Muscle layer of duodenum (tissue), 2 donors: Measurements from ENCODE around the gene MBOAT2.
"Not testable (repeated sequence)": the region's sequence is repeated elsewhere in the genome, so short reads cannot be mapped to it uniquely, and the experiment has no call there.

ENCODE experiments used
- H3K27ac ChIP-seq: one replicate; pipeline ENCODE4 v1.7.0; 2013; ENCODE audit warnings: mild to moderate bottlenecking, low read length
- H3K27me3 ChIP-seq: one replicate; pipeline ENCODE4 v1.7.0; 2013; ENCODE audit warnings: low read depth, mild to moderate bottlenecking, control low read depth, low read length
- H3K36me3 ChIP-seq, 2 donors: one replicate each; pipeline ENCODE4 v1.7.0; 2013; ENCODE audit warnings: low read length in 2 of 2, control low read depth in 1 of 2, mild to moderate bottlenecking in 1 of 2; ENCODE audit not compliant: insufficient read depth in 2 of 2, control insufficient read depth in 1 of 2
- H3K4me1 ChIP-seq, 2 donors: one replicate each; pipeline ENCODE4 v1.7.0; 2013; ENCODE audit warnings: low read length in 2 of 2, mild to moderate bottlenecking in 2 of 2, control low read depth in 1 of 2, moderate library complexity in 1 of 2; ENCODE audit not compliant: insufficient read depth in 2 of 2, control insufficient read depth in 1 of 2
- H3K4me3 ChIP-seq, 2 donors: one replicate each; pipeline ENCODE4 v1.7.0; 2013; ENCODE audit warnings: low read length in 2 of 2, low read depth in 1 of 2, mild to moderate bottlenecking in 1 of 2
- H3K9me3 ChIP-seq, 2 donors: one replicate each; pipeline ENCODE4 v1.7.0; 2013; ENCODE audit warnings: low read length in 2 of 2, control low read depth in 1 of 2, mild to moderate bottlenecking in 1 of 2; ENCODE audit not compliant: control insufficient read depth in 1 of 2
- donor health status: healthy.

The MBOAT2 gene

GRCh38 chr2:8922431-8922830 lies 81.1 kb downstream of the MBOAT2 start:
- Histone ChIP-seq H3K4me3 (no peak overlapping the region), H3K9me3 (no peaks in the 10 kb centered on the region), H3K27me3 (no peaks in the 10 kb centered on the region), H3K27ac (no peak overlapping the region), H3K4me1 (no peaks in the 10 kb centered on the region), H3K36me3 (peaks cover 0 to 1% of the 10 kb centered on the region in 2 donors)

GRCh38 chr2:8918412-8918811 lies 85.1 kb downstream of the MBOAT2 start:
- no peak overlapping the region for H3K4me3 ChIP-seq
- H3K27ac ChIP-seq = no peak overlapping the region
- H3K9me3 ChIP-seq = no peaks in the 10 kb centered on the region
- no peaks in the 10 kb centered on the region for H3K4me1 ChIP-seq
- H3K27me3 ChIP-seq = no peaks in the 10 kb centered on the region
- no peaks in the 10 kb centered on the region for H3K36me3 ChIP-seq

GRCh38 chr2:8915941-8916340 lies 87.5 kb downstream of the MBOAT2 start:
- Histone ChIP-seq H3K36me3 (no peaks in the 10 kb centered on the region), H3K27ac (no peak overlapping the region), H3K9me3 (peaks cover 0 to 1% of the 10 kb centered on the region in 2 donors), H3K4me1 (no peaks in the 10 kb centered on the region), H3K4me3 (no peak overlapping the region), H3K27me3 (no peaks in the 10 kb centered on the region)

DNA sequence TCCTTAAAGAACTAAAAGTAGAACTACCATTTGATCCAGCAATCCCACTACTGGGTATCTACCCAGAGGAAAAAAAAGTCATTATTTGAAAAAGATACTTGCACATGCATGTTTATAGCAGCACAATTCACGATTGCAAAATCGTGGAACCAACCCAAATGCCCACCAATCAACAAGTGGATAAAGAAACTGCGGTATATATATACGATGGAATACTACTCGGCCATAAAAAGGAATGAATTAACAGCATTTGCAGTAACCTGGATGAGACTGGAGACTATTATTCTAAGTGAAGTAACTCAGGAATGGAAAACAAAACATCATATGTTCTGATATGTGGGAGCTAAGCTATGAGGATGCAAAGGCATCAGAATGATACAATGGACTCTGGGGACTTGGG lies 89.7 kb downstream of the MBOAT2 start:
- H3K4me1 ChIP-seq, H3K36me3 ChIP-seq, H3K4me3 ChIP-seq, H3K9me3 ChIP-seq, H3K27ac ChIP-seq, H3K27me3 ChIP-seq: not testable (repeated sequence)

GRCh38 chr2:8907764-8908288 lies 95.7 kb downstream of the MBOAT2 start:
- peaks cover 3 to 9% of the 10 kb centered on the region in 2 donors for H3K36me3 ChIP-seq
- H3K9me3 ChIP-seq = peaks cover 4% of the 10 kb centered on the region in 2 donors
- no peak overlapping the region for H3K4me3 ChIP-seq
- no peak overlapping the region for H3K27ac ChIP-seq
- no peaks in the 10 kb centered on the region for H3K4me1 ChIP-seq
- H3K27me3 ChIP-seq = no peaks in the 10 kb centered on the region

- not testable (repeated sequence) for H3K27ac ChIP-seq, H3K9me3 ChIP-seq, H3K4me3 ChIP-seq, H3K27me3 ChIP-seq, H3K4me1 ChIP-seq
- H3K36me3 ChIP-seq = peaks cover 3 to 20% of the 10 kb centered on the region in 2 donors
These were observed 99.6 kb downstream of the MBOAT2 start for GRCh38 chr2:8903924-8904323.

DNA sequence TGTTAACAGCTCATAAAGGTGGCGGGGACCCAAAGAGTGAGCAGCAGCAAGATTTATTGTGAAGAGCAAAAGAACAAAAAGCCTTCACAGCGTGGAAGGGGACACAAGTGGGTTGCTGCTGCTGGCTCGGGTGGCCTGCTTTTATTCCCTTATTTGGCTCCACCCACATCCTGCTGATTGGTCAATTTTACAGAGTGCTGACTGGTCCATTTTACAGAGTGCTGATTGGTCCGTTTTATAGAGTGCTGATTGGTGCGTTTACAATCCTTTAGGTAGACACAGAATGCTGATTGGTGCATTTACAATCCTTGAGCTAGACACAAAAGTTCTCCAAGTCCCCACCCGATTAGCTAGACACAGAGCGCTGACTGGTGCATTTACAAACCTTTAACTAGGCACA lies 100.7 kb downstream of the MBOAT2 start:
- not testable (repeated sequence) for H3K9me3 ChIP-seq, H3K4me3 ChIP-seq, H3K27ac ChIP-seq, H3K4me1 ChIP-seq, H3K27me3 ChIP-seq
- peaks cover 3 to 20% of the 10 kb centered on the region in 2 donors for H3K36me3 ChIP-seq

DNA sequence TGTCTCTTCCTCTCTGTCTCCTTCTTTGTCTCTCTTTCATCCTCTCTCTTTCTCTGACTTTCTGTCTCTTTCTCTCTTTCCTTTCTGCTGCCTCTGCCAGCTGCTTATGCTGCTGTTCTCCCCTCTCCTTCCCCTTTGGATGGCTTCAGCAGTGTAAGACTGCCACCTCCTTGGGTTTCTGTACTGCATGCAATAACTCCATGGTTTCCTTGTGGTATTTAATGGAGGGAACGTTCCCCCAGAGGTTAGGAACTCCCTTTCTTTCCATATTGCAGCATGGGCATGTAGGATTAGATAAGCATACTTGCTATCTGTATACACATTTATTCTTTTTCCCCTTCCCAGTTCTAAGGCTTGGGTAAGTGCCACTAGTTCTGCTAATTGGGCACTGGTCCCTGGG lies 106.3 kb downstream of the MBOAT2 start:
- H3K9me3 ChIP-seq, H3K4me3 ChIP-seq, H3K27ac ChIP-seq, H3K4me1 ChIP-seq, H3K27me3 ChIP-seq: not testable (repeated sequence)
- peaks cover 0 to 12% of the 10 kb centered on the region in 2 donors for H3K36me3 ChIP-seq

DNA sequence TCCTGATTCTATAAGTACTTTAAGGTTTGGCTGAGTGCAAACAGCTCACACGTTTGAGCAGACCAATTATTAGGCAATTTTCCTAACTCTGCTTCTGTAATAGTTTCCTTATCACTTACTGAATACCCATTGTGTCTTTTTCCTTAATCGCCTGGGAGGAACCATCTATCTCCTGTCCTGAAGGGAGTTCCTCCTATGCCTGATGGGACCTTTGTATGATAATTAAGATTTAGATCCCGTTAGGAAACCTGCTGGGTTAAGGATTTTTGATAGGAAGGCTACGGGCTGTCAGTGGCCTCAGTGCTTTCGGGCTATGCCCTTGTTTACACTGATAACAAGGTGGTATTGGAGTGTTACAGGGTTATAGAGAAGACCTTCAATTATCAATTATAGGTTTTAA lies 106.8 kb downstream of the MBOAT2 start:
- H3K4me1 ChIP-seq, H3K36me3 ChIP-seq, H3K27ac ChIP-seq, H3K27me3 ChIP-seq, H3K9me3 ChIP-seq, H3K4me3 ChIP-seq: not testable (repeated sequence)

- not testable (repeated sequence) for H3K27ac ChIP-seq, H3K27me3 ChIP-seq, H3K4me3 ChIP-seq, H3K9me3 ChIP-seq, H3K4me1 ChIP-seq, H3K36me3 ChIP-seq
These were observed 108.2 kb downstream of the MBOAT2 start for GRCh38 chr2:8895087-8895912.

DNA sequence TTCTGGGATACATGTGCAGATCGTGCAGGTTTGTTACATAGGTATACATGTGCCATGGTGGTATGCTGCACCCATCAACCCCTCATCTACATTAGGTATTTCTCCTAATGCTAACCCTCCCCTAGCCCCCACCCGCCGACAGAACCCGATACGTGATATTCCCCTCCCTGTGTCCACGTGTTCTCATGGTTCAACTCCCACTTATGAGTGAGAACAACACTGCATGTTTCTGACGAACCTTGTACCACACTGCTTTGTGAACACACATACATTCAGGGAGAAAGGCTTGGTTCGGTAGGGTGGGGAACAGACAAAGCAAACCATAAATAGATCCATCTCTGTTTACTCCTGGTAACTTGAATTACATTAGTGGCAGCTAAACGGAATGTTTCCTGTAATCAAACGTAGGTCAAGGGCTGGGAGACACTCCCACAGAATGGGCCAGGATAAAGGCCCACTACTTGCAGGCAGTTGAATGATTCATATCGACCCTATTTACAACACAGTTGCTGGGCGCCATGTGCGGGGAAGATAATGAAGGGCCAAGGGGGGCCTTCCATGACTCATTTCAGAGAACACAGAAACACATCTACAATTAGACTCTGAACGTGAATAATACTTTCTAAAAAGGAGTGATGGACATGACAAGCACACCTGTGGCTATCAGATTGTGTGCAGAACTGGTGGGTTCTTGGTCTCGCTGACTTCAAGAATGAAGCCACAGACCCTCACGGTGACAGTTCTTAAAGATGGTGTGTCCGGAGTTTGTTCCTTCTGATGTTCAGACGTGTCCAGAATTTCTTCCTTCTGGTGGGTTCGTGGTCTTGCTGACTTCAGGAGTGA lies 109.3 kb downstream of the MBOAT2 start:
- Histone ChIP-seq H3K4me3 (no peak overlapping the region), H3K27me3 (no peaks in the 10 kb centered on the region), H3K9me3 (no peaks in the 10 kb centered on the region), H3K36me3 (peaks cover 0 to 6% of the 10 kb centered on the region in 2 donors), H3K27ac (no peak overlapping the region), H3K4me1 (no peaks in the 10 kb centered on the region)
